Sigmoid colon (tissue), 7 donors: ENCODE measurements around the gene NREP. TPM values are rescaled to one million over a fixed set of nuclear protein-coding genes. Genes with fewer than 3 reads are reported as not detected.

Experiments used
- DNase-seq: peaks from one replicate; pipeline ENCODE4 v3.0.0-alpha.2; 2019
- H3K27ac ChIP-seq, 4 donors: fragments of 200-600 bp; sonication (generic); one replicate each; pipeline ENCODE4 v1.5.1; 2016 to 2019; ENCODE audit warnings: mild to moderate bottlenecking in 1 of 4
- H3K27me3 ChIP-seq, 3 donors: fragments of 200-600 bp; sonication (generic); one replicate each; pipeline ENCODE4 v1.5.1; 2019; ENCODE audit warnings: mild to moderate bottlenecking in 1 of 3
- H3K36me3 ChIP-seq, 4 donors: fragments of 200-600 bp; sonication (generic); one replicate each; pipeline ENCODE4 v1.5.1; 2016 to 2019
- H3K4me1 ChIP-seq, 4 donors: fragments of 200-600 bp; sonication (generic); one replicate each; pipeline ENCODE4 v1.5.1; 2017 to 2019
- H3K4me3 ChIP-seq, 4 donors: fragments of 200-600 bp; sonication (generic); one replicate each; pipeline ENCODE4 v1.5.1; 2017 to 2019; ENCODE audit warnings: mild to moderate bottlenecking in 2 of 4, moderate library complexity in 1 of 4
- H3K9me3 ChIP-seq, 4 donors: fragments of 200-600 bp in 3 of 4; sonication (generic) in 3 of 4; one replicate each; pipeline versions ENCODE4 v1.5.1 to v1.6.1; 2013 to 2019
- CTCF ChIP-seq, 4 experiments: fragments of 450-650 bp in 3 of 4; fragments of 200-600 bp in 1 of 4; IDR thresholded peaks; one replicate each; pipeline ENCODE4 v1.5.1; 2016 to 2019; ENCODE audit warnings: antibody characterized with exemption in 4 of 4, mild to moderate bottlenecking in 3 of 4, moderate library complexity in 2 of 4
- EP300 ChIP-seq, 4 donors: sonication (generic); formaldehyde crosslinking; IDR thresholded peaks; one replicate each; pipeline ENCODE4 v1.6.1; 2017; ENCODE audit warnings: antibody characterized with exemption in 4 of 4
- POLR2A ChIP-seq, 2 donors: fragments of 450-650 bp; IDR thresholded peaks; one replicate each; pipeline ENCODE4 v1.6.1; 2016; ENCODE audit warnings: antibody characterized with exemption in 2 of 2, mild to moderate bottlenecking in 2 of 2, moderate library complexity in 2 of 2
- POLR2AphosphoS5 ChIP-seq, 4 donors: sonication (generic); formaldehyde crosslinking; IDR thresholded peaks; one replicate each; pipeline ENCODE4 v1.6.1; 2017; ENCODE audit warnings: antibody characterized with exemption in 4 of 4
- WGBS, 2 donors: extraction: QIAGEN DNeasy Blood & Tissue Kit; methylation state at CpG; one replicate each; pipeline ENCODE4 v1.1.7; 2013; 5-methylcytosine and 5-hydroxymethylcytosine counted together
- intact Hi-C: fragments of 100-400 bp; cut with DNase I; formaldehyde crosslinking; loops from one replicate; pipeline ENCODE4 v1.15.1; 2023
- polyA plus RNA-seq, 3 donors: library from polyadenylated mRNA; stranded (reverse); fragments of 200-250 nt; gene quantifications; one replicate each; pipeline ENCODE4 v1.2.3, GENCODE V29; 2013
- total RNA-seq, 4 donors: library from RNA; depleted of rRNA; stranded (reverse); fragments of >200 nt; gene quantifications; one replicate each; pipeline ENCODE4 v1.1.0, GENCODE V29; 2016
- donor health status: healthy with polysubstance abuse.
- donor health status: Bipolar disorder and iron deficiency.
- donor health status: healthy.

The NREP gene
- total and polyA plus RNA-seq, 7 donors = 6.5 to 41.3 (median 14.6) TPM

GRCh38 chr5:111731638-111732037, 25.4 kb downstream of the NREP start:
- TF ChIP-seq POLR2A (IDR thresholded peaks at IDR 0.05) (no peak), POLR2AphosphoS5 (IDR thresholded peaks at IDR 0.05) (no peak), CTCF (IDR thresholded peaks at IDR 0.05) (no peak), EP300 (IDR thresholded peaks at IDR 0.05) (no peak)
- Histone ChIP-seq H3K9me3 (no peaks in the 10 kb centered on the region), H3K27ac (no peak overlapping the region), H3K27me3 (no peaks in the 10 kb centered on the region), H3K4me3 (no peak overlapping the region), H3K4me1 (peaks cover 0 to 25% (median 13%) of the 10 kb centered on the region in 4 donors), H3K36me3 (peaks cover 0 to 28% (median 0%) of the 10 kb centered on the region in 4 donors)
- DNase-seq = no peak
- intact Hi-C loops = no loop called here
- WGBS, 2 donors = 93 to 95% methylated on average over 7 of the region's 7 CpGs

GRCh38 chr5:111730659-111731382, 26.2 kb downstream of the NREP start:
- Histone ChIP-seq H3K36me3 (peaks cover 0 to 36% (median 0%) of the 10 kb centered on the region in 4 donors), H3K27me3 (no peaks in the 10 kb centered on the region), H3K27ac (no peak overlapping the region), H3K4me1 (peaks cover 0 to 17% (median 10%) of the 10 kb centered on the region in 4 donors), H3K4me3 (no peak overlapping the region), H3K9me3 (no peaks in the 10 kb centered on the region)
- intact Hi-C loops = no loop called here
- WGBS, 2 donors = 83 to 84% methylated on average over 8 of the region's 8 CpGs
- DNase-seq = no peak
- TF ChIP-seq CTCF (IDR thresholded peaks at IDR 0.05) (no peak), EP300 (IDR thresholded peaks at IDR 0.05) (no peak), POLR2A (IDR thresholded peaks at IDR 0.05) (no peak)

GRCh38 chr5:111728941-111729340, 28.1 kb downstream of the NREP start:
- Histone ChIP-seq H3K9me3 (no peaks in the 10 kb centered on the region), H3K4me1 (peaks cover 0 to 3% (median 1%) of the 10 kb centered on the region in 4 donors), H3K27ac (no peak overlapping the region), H3K27me3 (no peaks in the 10 kb centered on the region), H3K36me3 (peaks cover 0 to 32% (median 0%) of the 10 kb centered on the region in 4 donors), H3K4me3 (no peak overlapping the region)
- intact Hi-C loops = no loop called here
- 91 to 94% methylated on average over 3 of the region's 3 CpGs for WGBS, 2 donors
- DNase-seq = no peak
- TF ChIP-seq POLR2A (IDR thresholded peaks at IDR 0.05) (no peak), POLR2AphosphoS5 (IDR thresholded peaks at IDR 0.05) (no peak), EP300 (IDR thresholded peaks at IDR 0.05) (no peak), CTCF (IDR thresholded peaks at IDR 0.05) (no peak)

- TF ChIP-seq CTCF (IDR thresholded peaks at IDR 0.05) = no peak
- no peak for TF ChIP-seq POLR2A (IDR thresholded peaks at IDR 0.05)
- no peak for TF ChIP-seq EP300 (IDR thresholded peaks at IDR 0.05)
- no peak for TF ChIP-seq POLR2AphosphoS5 (IDR thresholded peaks at IDR 0.05)
- Histone ChIP-seq H3K4me1 (no peaks in the 10 kb centered on the region), H3K27me3 (no peaks in the 10 kb centered on the region), H3K4me3 (no peak overlapping the region), H3K27ac (no peak overlapping the region), H3K36me3 (peaks cover 0 to 32% (median 0%) of the 10 kb centered on the region in 4 donors), H3K9me3 (no peaks in the 10 kb centered on the region)
- 86 to 89% methylated on average over 2 of the region's 2 CpGs for WGBS, 2 donors
- DNase-seq = no peak
- intact Hi-C loops = no loop called here
Measured at GRCh38 chr5:111726986-111727385, 30.0 kb downstream of the NREP start.
